GM18907 (cell line): Measurements from ENCODE around the gene HEPACAM.

Source experiments
- ATAC-seq: cut with Tn5 transposase; IDR thresholded peaks from one replicate; pipeline ENCODE4 v1.9.1; 2021; ENCODE audit warnings: mild to moderate bottlenecking, moderate library complexity; ENCODE audit not compliant: unreplicated experiment

The HEPACAM gene

GRCh38 chr11:124943741-124944140 is 7.9 kb upstream of the HEPACAM start:
- ATAC-seq = no peak

GRCh38 chr11:124943254-124943616 is 7.4 kb upstream of the HEPACAM start:
- ATAC-seq = no peak

- ATAC-seq = no peak
Measured at GRCh38 chr11:124942466-124943253, 6.8 kb upstream of the HEPACAM start.

GRCh38 chr11:124941703-124942102 is 5.9 kb upstream of the HEPACAM start:
- no peak for ATAC-seq

GRCh38 chr11:124938970-124939369 is 3.1 kb upstream of the HEPACAM start:
- no peak for ATAC-seq

- no peak for ATAC-seq
Measured at GRCh38 chr11:124938206-124938765, 2.4 kb upstream of the HEPACAM start.

- no peak for ATAC-seq
Measured at GRCh38 chr11:124937336-124937935, 1.6 kb upstream of the HEPACAM start.

GRCh38 chr11:124934862-124935547 is 842 bp downstream of the HEPACAM start:
- no peak for ATAC-seq

GRCh38 chr11:124930799-124931198 is 5.0 kb downstream of the HEPACAM start:
- ATAC-seq = peak; percentile 66

- ATAC-seq = no peak
Measured at GRCh38 chr11:124928942-124929665, 6.7 kb downstream of the HEPACAM start.

GRCh38 chr11:124923296-124923695 is 12.6 kb downstream of the HEPACAM start:
- no peak for ATAC-seq

- ATAC-seq = no peak
Measured at GRCh38 chr11:124922831-124923230, 13.0 kb downstream of the HEPACAM start.

- peak; percentile 69 for ATAC-seq
Measured at GRCh38 chr11:124920870-124921609, 14.8 kb downstream of the HEPACAM start.

GRCh38 chr11:124920356-124920755 is 15.5 kb downstream of the HEPACAM start:
- no peak for ATAC-seq

GRCh38 chr11:124919898-124920297 is 15.9 kb downstream of the HEPACAM start:
- no peak for ATAC-seq

GRCh38 chr11:124918950-124919349 is 16.9 kb downstream of the HEPACAM start, which contains the start of gene HEPN1:
TSS of gene HEPN1 (plus strand) at chr11:124919250.
- ATAC-seq = no peak

- ATAC-seq = no peak
Measured at GRCh38 chr11:124917115-124917637, 18.7 kb downstream of the HEPACAM start.

- no peak for ATAC-seq
Measured at GRCh38 chr11:124916370-124916710, 19.5 kb downstream of the HEPACAM start.

GRCh38 chr11:124915541-124916369 is 20.1 kb downstream of the HEPACAM start:
- no peak for ATAC-seq
